Endothelial cell of umbilical vein (primary cell): ENCODE data around the gene GADD45A. TPM values are rescaled to one million over a fixed set of nuclear protein-coding genes. Genes with fewer than 3 reads are reported as not detected.

Experiments used
- BruUV-seq: library from RNA; stranded (reverse); fragments of 400-500 nt; replicated peaks from 2 replicates; lab custom pipeline; 2021; lab: Mats Ljungman, UMichigan
- CTCF ChIA-PET: fragments of 300-600, 350-600 bp; sonication (Branson Sonifier 250); formaldehyde crosslinking; loops from one replicate; lab custom pipeline; 2021; ENCODE audit warnings: antibody characterized with exemption, inconsistent platforms; lab: Charles Lee
- POLR2A ChIA-PET: fragments of 300-600, 350-600 bp; sonication (Branson Sonifier 250); formaldehyde crosslinking; loops from one replicate; lab custom pipeline; 2021; ENCODE audit warnings: antibody characterized with exemption, inconsistent platforms; lab: Charles Lee
- DNase-seq: peaks from one replicate; pipeline ENCODE4 v3.0.0-alpha.2; 2011; ENCODE audit warnings: low read depth, low spot score
- FAIRE-seq: peaks from 2 replicates; lab custom pipeline; 2011; peaks lifted over from hg19 to GRCh38; lab: Jason Lieb, UNC
- H2AFZ ChIP-seq: 2 replicates; pipeline ENCODE4 v1.6.0; 2012; ENCODE audit warnings: low read depth, low read length, control low read depth, inconsistent platforms
- H3K27ac ChIP-seq: 2 replicates; pipeline ENCODE4 v1.5.1; 2011; ENCODE audit warnings: low read depth, mild to moderate bottlenecking, control low read depth, low read length, moderate library complexity; ENCODE audit not compliant: insufficient read depth
- H3K27me3 ChIP-seq, 2 experiments: 2 replicates each; pipeline versions ENCODE4 v1.6.0 to v1.6.1; 2011; ENCODE audit warnings: low read length in 2 of 2, mixed read lengths in 1 of 2; ENCODE audit not compliant: control insufficient read depth in 2 of 2, insufficient read depth in 2 of 2
- H3K36me3 ChIP-seq, 2 experiments: 2 replicates in 1 of 2; 3 replicates in 1 of 2; pipeline ENCODE4 v1.5.1; 2011; ENCODE audit warnings: low read length in 2 of 2, mild to moderate bottlenecking in 1 of 2, moderate library complexity in 1 of 2; ENCODE audit not compliant: control insufficient read depth in 2 of 2, insufficient read depth in 2 of 2; ENCODE audit errors: extremely low read depth in 1 of 2
- H3K4me1 ChIP-seq: 3 replicates; pipeline ENCODE4 v1.5.1; 2011; ENCODE audit warnings: mild to moderate bottlenecking, low read length; ENCODE audit not compliant: control insufficient read depth, insufficient read depth; ENCODE audit errors: extremely low read depth
- H3K4me2 ChIP-seq: 2 replicates; pipeline ENCODE4 v1.6.1; 2011; ENCODE audit warnings: low read length, control low read depth, mixed read lengths; ENCODE audit not compliant: insufficient read depth
- H3K4me3 ChIP-seq, 3 experiments: fragments of 200-600 bp in 1 of 3; sonication (generic), shearing (Covaris generic) in 1 of 3; replicated peaks in 1 of 3; 2 replicates each; pipeline ENCODE4 v1.5.1; 2011 to 2016; ENCODE audit warnings: control low read depth in 3 of 3, low read length in 3 of 3, mild to moderate bottlenecking in 2 of 3, inconsistent platforms in 1 of 3, low read depth in 1 of 3, moderate library complexity in 1 of 3; ENCODE audit not compliant: insufficient read depth in 1 of 3
- H3K79me2 ChIP-seq: 2 replicates; pipeline ENCODE4 v1.6.0; 2012; ENCODE audit warnings: low read length, inconsistent platforms; ENCODE audit not compliant: control insufficient read depth, insufficient read depth
- H3K9ac ChIP-seq: replicated peaks from 2 replicates; pipeline ENCODE3; 2011; ENCODE audit warnings: low read length, control low read depth; ENCODE audit not compliant: insufficient read depth; ENCODE audit errors: extremely low read depth
- H3K9me1 ChIP-seq: replicated peaks from 3 replicates; pipeline ENCODE4 v1.6.0; 2011; ENCODE audit warnings: mild to moderate bottlenecking, low read length; ENCODE audit not compliant: control insufficient read depth, insufficient read depth; ENCODE audit errors: extremely low read depth
- H3K9me3 ChIP-seq: replicated peaks from 2 replicates; pipeline ENCODE4 v1.5.1; 2012; ENCODE audit warnings: low read length, inconsistent platforms; ENCODE audit not compliant: control insufficient read depth, insufficient read depth
- H4K20me1 ChIP-seq: replicated peaks from 2 replicates; pipeline ENCODE3; 2011; ENCODE audit warnings: mild to moderate bottlenecking, low read length; ENCODE audit not compliant: control insufficient read depth, insufficient read depth; ENCODE audit errors: extremely low read depth
- CTCF ChIP-seq, 2 donors: IDR thresholded peaks; 1 replicate in 1 of 2; 2 replicates in 1 of 2; pipeline ENCODE4 v1.5.1; 2011; ENCODE audit warnings: low read length in 2 of 2, mild to moderate bottlenecking in 2 of 2, moderate library complexity in 2 of 2, control low read depth in 1 of 2, inconsistent platforms in 1 of 2, low read depth in 1 of 2; ENCODE audit not compliant: insufficient read depth in 1 of 2; ENCODE audit errors: extremely low read depth in 1 of 2
- EZH2 ChIP-seq: IDR thresholded peaks from 2 replicates; pipeline ENCODE4 v1.6.1; 2012; ENCODE audit warnings: borderline replicate concordance, low read depth, mild to moderate bottlenecking, moderate library complexity, low read length, inconsistent platforms; ENCODE audit not compliant: severe bottlenecking
- FOS ChIP-seq: IDR thresholded peaks from 2 replicates; pipeline ENCODE4 v1.6.1; 2011; ENCODE audit warnings: mild to moderate bottlenecking, low read length, moderate library complexity, borderline replicate concordance; ENCODE audit not compliant: insufficient read depth
- GATA2 ChIP-seq: IDR thresholded peaks from 2 replicates; pipeline ENCODE4 v1.7.0; 2011; ENCODE audit warnings: low read depth, mild to moderate bottlenecking, moderate library complexity, mixed read lengths, low read length; ENCODE audit not compliant: insufficient read length, insufficient read depth
- JUN ChIP-seq: IDR thresholded peaks from 2 replicates; pipeline ENCODE4 v1.6.1; 2011; ENCODE audit warnings: borderline replicate concordance, low read depth; ENCODE audit not compliant: insufficient read length, insufficient read depth
- MYC ChIP-seq: IDR thresholded peaks from one replicate; pipeline ENCODE4 v1.6.1; 2011; ENCODE audit warnings: mild to moderate bottlenecking, low read depth, low read length
- POLR2A ChIP-seq: IDR thresholded peaks from 2 replicates; pipeline ENCODE4 v1.6.1; 2012; ENCODE audit warnings: low read depth, mild to moderate bottlenecking, control low read depth, low read length
- POLR2AphosphoS5 ChIP-seq: IDR thresholded peaks from 2 replicates; pipeline ENCODE4 v1.6.1; 2012; ENCODE audit warnings: low read depth, mild to moderate bottlenecking, control low read depth, low read length, moderate library complexity; ENCODE audit not compliant: insufficient read depth
- dilution Hi-C: fragments of 300-500 bp; cut with MboI; formaldehyde crosslinking; loops from one replicate; pipeline ENCODE4 v1.15.0; 2019; ENCODE audit warnings: low sequenced_read_pairs; ENCODE audit not compliant: extremely low pct_ligation_motif_present
- intact Hi-C: fragments of 100-400 bp; cut with micrococcal nuclease; formaldehyde crosslinking; loops from one replicate; pipeline ENCODE4 v1.10.0; 2022
- polyA plus RNA-seq, 4 experiments: library from polyadenylated mRNA; depleted of rRNA in 3 of 4; stranded (reverse) in 3 of 4; unstranded in 1 of 4; fragments of >200 nt; gene quantifications; 2 replicates each; pipeline versions ENCODE4 v1.2.1 to v1.2.3, GENCODE V29; 2011 to 2012; ENCODE audit warnings: missing spikeins in 1 of 4
- total RNA-seq: library from RNA; stranded (reverse); gene quantifications from 2 replicates; pipeline ENCODE4 v1.2.3, GENCODE V29; 2021
- TF ChIP-seq, protein P1 (sequence below): IDR thresholded peaks from 2 replicates; pipeline ENCODE4 v1.6.1; 2011; ENCODE audit not compliant: insufficient read depth, insufficient read length

The GADD45A gene
- total and polyA plus RNA-seq, 2 donors (not counting 3 experiments of a cell fraction or from before 2014, with no cell fraction given), result 77.4 to 87.6 TPM

GRCh38 chr1:67680486-67680885 is 4.5 kb upstream of the GADD45A start:
- no peak for TF ChIP-seq JUN
- TF ChIP-seq POLR2A, result no peak
- TF ChIP-seq POLR2AphosphoS5, result no peak
- TF ChIP-seq FOS, result no peak
- no peak for TF ChIP-seq EZH2
- TF ChIP-seq, protein P1, sequence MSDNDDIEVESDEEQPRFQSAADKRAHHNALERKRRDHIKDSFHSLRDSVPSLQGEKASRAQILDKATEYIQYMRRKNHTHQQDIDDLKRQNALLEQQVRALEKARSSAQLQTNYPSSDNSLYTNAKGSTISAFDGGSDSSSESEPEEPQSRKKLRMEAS, result no peak
- TF ChIP-seq MYC, result no peak
- no peak for TF ChIP-seq GATA2
- no peak for TF ChIP-seq CTCF (IDR thresholded peaks at IDR 0.05; ENCODE audit: extremely low read depth in 1 of 2, insufficient read depth in 1 of 2, low read depth in 1 of 2, low read length in 2 of 2)
- Histone ChIP-seq H4K20me1 (no peaks in the 10 kb centered on the region), H3K27me3 (no peaks in the 10 kb centered on the region), H3K36me3 (no peaks in the 10 kb centered on the region), H3K9me3 (no peaks in the 10 kb centered on the region), H2AFZ (no peak overlapping the region), H3K4me3 (no peak overlapping the region), H3K9ac (no peak overlapping the region), H3K4me1 (peaks cover 23% of the 10 kb centered on the region), H3K4me2 (no peak overlapping the region), H3K79me2 (peaks cover 3% of the 10 kb centered on the region), H3K9me1 (no peaks in the 10 kb centered on the region), H3K27ac (no peak overlapping the region)
- DNase-seq, result no peak
- FAIRE-seq, result no peak
- no TSS peak for BruUV-seq
- dilution Hi-C loops (no loop called here), intact Hi-C loops (no loop called here)
- CTCF ChIA-PET, result interaction anchor here (1.3 to 6.7 kb wide), 2 partner anchors 79 to 119 kb away, joined by 3 to 72 read pairs; no protein-coding TSS in a partner anchor
- POLR2A ChIA-PET, result no interaction called here
